Transverse colon (tissue), 4 donors: ENCODE results near the gene LDLRAD4. TPM values are rescaled to one million over a fixed set of nuclear protein-coding genes. Genes with fewer than 3 reads are reported as not detected.

Source experiments
- DNase-seq: peaks from one replicate; pipeline ENCODE4 v3.0.0-alpha.2; 2019
- H3K27ac ChIP-seq, 4 donors: fragments of 200-600 bp; sonication (generic); 2 replicates each; pipeline ENCODE4 v1.5.1; 2016 to 2018; ENCODE audit warnings: inconsistent platforms in 4 of 4
- H3K27me3 ChIP-seq: fragments of 200-600 bp; sonication (generic); 2 replicates; pipeline ENCODE4 v1.5.1; 2017; ENCODE audit warnings: inconsistent platforms
- H3K36me3 ChIP-seq, 4 donors: fragments of 200-600 bp; sonication (generic); 2 replicates each; pipeline ENCODE4 v1.5.1; 2017 to 2019; ENCODE audit warnings: inconsistent platforms in 4 of 4
- H3K4me1 ChIP-seq, 4 donors: fragments of 200-600 bp; sonication (generic); 2 replicates each; pipeline ENCODE4 v1.5.1; 2017 to 2020; ENCODE audit warnings: inconsistent platforms in 4 of 4
- H3K4me3 ChIP-seq, 4 donors: fragments of 200-600 bp; sonication (generic); 1 replicate in 1 of 4; 2 replicates in 3 of 4; pipeline versions ENCODE4 v1.5.1 to v1.6.1; 2017 to 2019; ENCODE audit warnings: inconsistent platforms in 4 of 4
- H3K9me3 ChIP-seq, 2 donors: fragments of 200-600 bp; sonication (generic); 2 replicates each; pipeline ENCODE4 v1.5.1; 2017 to 2019; ENCODE audit warnings: inconsistent platforms in 2 of 2
- CTCF ChIP-seq, 5 experiments: fragments of 200-600 bp in 3 of 5; fragments of 450-650 bp in 2 of 5; sonication (generic) in 3 of 5; IDR thresholded peaks; 1 replicate in 2 of 5; 2 replicates in 3 of 5; pipeline ENCODE4 v1.5.1; 2016 to 2017; ENCODE audit warnings: antibody characterized with exemption in 5 of 5, inconsistent platforms in 3 of 5, mild to moderate bottlenecking in 2 of 5, moderate library complexity in 1 of 5
- EP300 ChIP-seq: sonication (generic); formaldehyde crosslinking; IDR thresholded peaks from one replicate; pipeline ENCODE4 v1.6.1; 2017; ENCODE audit warnings: antibody characterized with exemption, low read depth
- POLR2A ChIP-seq: fragments of 450-650 bp; IDR thresholded peaks from one replicate; pipeline ENCODE4 v1.6.1; 2016; ENCODE audit warnings: antibody characterized with exemption, mild to moderate bottlenecking, moderate library complexity
- POLR2AphosphoS5 ChIP-seq, 3 donors: sonication (generic); formaldehyde crosslinking; IDR thresholded peaks; one replicate each; pipeline ENCODE4 v1.6.1; 2016; ENCODE audit warnings: antibody characterized with exemption in 3 of 3
- WGBS, 2 donors: methylation state at CpG; one replicate each; pipeline ENCODE4 v1.1.5; 2018; ENCODE audit warnings: low coverage in 1 of 2; 5-methylcytosine and 5-hydroxymethylcytosine counted together
- in situ Hi-C, 4 donors: fragments of 200-750 bp; cut with MboI; loops; one replicate each; pipeline versions ENCODE4 v1.15.0 to v1.15.1; 2017; ENCODE audit warnings: low sequenced_read_pairs in 3 of 4, low pct_ligation_motif_present in 1 of 4, low pct_unique_long_range_greater_than_20kb in 1 of 4
- intact Hi-C: fragments of 100-400 bp; cut with DNase I; formaldehyde crosslinking; loops from one replicate; pipeline ENCODE4 v1.15.1; 2023; ENCODE audit warnings: low total_unique reads
- total RNA-seq, 4 donors: library from RNA; depleted of rRNA; stranded (reverse); fragments of >200 nt; gene quantifications; one replicate each; pipeline ENCODE4 v1.1.0, GENCODE V29; 2016

Gene LDLRAD4
- total RNA-seq, 4 donors from 2014 or later = 34.8 to 277 (median 60.6) TPM

DNA sequence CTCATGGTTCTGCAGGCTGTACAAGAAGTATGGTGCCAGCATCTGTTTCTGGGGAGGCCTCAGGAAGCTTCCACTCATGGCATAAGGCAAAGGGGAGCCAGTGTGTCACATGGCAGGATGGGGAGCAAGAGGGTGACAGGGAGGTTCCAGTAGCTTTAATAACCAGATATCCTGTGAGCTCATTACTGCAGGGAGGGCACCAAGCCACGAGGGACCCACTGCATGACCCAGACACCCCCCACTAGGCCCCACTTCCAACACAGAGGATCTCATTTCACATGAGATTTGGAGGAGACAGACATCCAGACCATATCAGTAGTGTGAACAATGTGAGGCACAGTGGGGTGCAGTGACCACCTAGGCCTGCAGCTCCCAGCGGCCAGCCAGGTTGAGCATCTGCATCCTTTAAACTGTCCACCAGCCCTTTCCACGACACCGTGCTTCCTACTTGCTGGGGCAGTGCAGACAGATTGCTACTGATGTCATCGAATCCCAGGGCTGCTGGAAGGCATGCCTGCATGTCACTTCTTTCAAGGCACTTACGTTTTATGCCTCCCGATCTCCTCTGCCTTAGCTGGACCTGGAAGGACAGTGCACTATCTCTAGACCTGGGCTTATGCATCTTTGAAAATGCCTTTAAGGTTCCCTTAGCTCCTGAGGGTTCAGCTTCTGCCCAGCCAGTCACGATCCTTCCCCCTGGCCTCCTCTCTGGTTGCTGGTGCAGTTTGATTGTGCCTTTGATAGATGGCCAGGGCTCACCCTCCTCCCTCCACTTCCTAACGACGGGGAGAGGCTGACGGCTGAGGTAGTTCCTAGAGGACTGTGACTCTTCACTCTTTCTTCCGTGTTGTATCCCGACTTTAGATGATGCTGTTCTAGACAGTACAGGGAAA is 333.5 kb downstream of the LDLRAD4 start:
- intact Hi-C loops = no loop called here
- WGBS, 2 donors = 50% methylated on average over 13 of the region's 13 CpGs; no CpG with 5 or more reads in 1 of the 2 donors
- Histone ChIP-seq H3K4me1 (peaks cover 0 to 21% (median 18%) of the 10 kb centered on the region in 4 donors), H3K4me3 (no peak overlapping the region), H3K27me3 (no peaks in the 10 kb centered on the region), H3K36me3 (no peaks in the 10 kb centered on the region), H3K9me3 (no peaks in the 10 kb centered on the region), H3K27ac (peak overlapping the region in 1 of 4 donors; percentile 31)
- in situ Hi-C loops = no loop called here
- no peak for TF ChIP-seq POLR2A
- no peak for DNase-seq

- Histone ChIP-seq H3K27me3 (no peaks in the 10 kb centered on the region), H3K36me3 (no peaks in the 10 kb centered on the region), H3K4me1 (peaks cover 4 to 25% (median 19%) of the 10 kb centered on the region in 4 donors), H3K4me3 (no peak overlapping the region), H3K9me3 (no peaks in the 10 kb centered on the region), H3K27ac (no peak overlapping the region)
- 93 to 97% methylated on average over 9 of the region's 9 CpGs for WGBS, 2 donors
- in situ Hi-C loops (no loop called here), intact Hi-C loops (no loop called here)
- DNase-seq = no peak
- TF ChIP-seq POLR2AphosphoS5 (IDR thresholded peaks at IDR 0.05) = no peak
- no peak for TF ChIP-seq EP300
- TF ChIP-seq POLR2A = no peak
- no peak for TF ChIP-seq CTCF (IDR thresholded peaks at IDR 0.05)
Measured at GRCh38 chr18:13553449-13553848, 334.9 kb downstream of the LDLRAD4 start.

GRCh38 chr18:13555192-13555591 is 336.6 kb downstream of the LDLRAD4 start:
- H3K27me3 ChIP-seq = no peaks in the 10 kb centered on the region
- no peaks in the 10 kb centered on the region for H3K9me3 ChIP-seq
- DNase-seq = no peak
- H3K4me1 ChIP-seq = peaks cover 5 to 18% (median 9%) of the 10 kb centered on the region in 4 donors
- TF ChIP-seq POLR2A (no peak), POLR2AphosphoS5 (IDR thresholded peaks at IDR 0.05) (no peak)
- H3K27ac ChIP-seq = no peak overlapping the region
- no peak overlapping the region for H3K4me3 ChIP-seq
- in situ Hi-C loops = no loop called here
- WGBS, 2 donors = 90% methylated on average over 2 of the region's 2 CpGs
- intact Hi-C loops = no loop called here
- H3K36me3 ChIP-seq = no peaks in the 10 kb centered on the region

- Histone ChIP-seq H3K4me1 (peaks cover 0 to 18% (median 7%) of the 10 kb centered on the region in 4 donors), H3K4me3 (no peak overlapping the region), H3K9me3 (no peaks in the 10 kb centered on the region), H3K27ac (peak overlapping the region in 3 of 4 donors; percentile 34 to 56 (median 41)), H3K27me3 (no peaks in the 10 kb centered on the region), H3K36me3 (no peaks in the 10 kb centered on the region)
- WGBS, 2 donors = 39 to 49% methylated on average over 3 of the region's 3 CpGs
- no peak for DNase-seq
- intact Hi-C loops = no loop called here
- in situ Hi-C loops = no loop called here
- TF ChIP-seq CTCF (IDR thresholded peaks at IDR 0.05) (no peak), EP300 (no peak), POLR2AphosphoS5 (IDR thresholded peaks at IDR 0.05) (no peak), POLR2A (no peak)
Measured at GRCh38 chr18:13555865-13556264, 337.3 kb downstream of the LDLRAD4 start.

DNA sequence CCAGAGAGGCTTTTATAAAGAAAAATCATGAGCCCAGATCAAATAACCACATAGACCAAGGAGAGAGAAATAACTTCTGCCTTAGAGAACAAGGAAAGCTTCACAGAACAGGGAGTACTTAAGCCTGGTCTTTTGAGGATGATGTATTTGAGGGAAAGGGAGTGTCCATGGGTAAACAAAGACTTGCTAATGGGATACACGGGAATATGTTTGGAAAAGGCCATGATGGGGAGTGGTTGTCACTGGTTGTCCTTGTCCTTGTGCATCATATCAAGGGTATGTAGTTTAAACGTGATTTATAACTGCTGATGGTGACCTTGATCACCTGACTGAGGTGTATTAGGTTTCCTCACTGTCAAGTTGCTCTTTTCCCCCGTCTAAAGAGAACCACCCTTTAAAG is 337.9 kb downstream of the LDLRAD4 start:
- Histone ChIP-seq H3K4me1 (peaks cover 0 to 18% (median 7%) of the 10 kb centered on the region in 4 donors), H3K4me3 (no peak overlapping the region), H3K27ac (peak overlapping the region in 3 of 4 donors; percentile 34 to 56 (median 41)), H3K36me3 (no peaks in the 10 kb centered on the region), H3K27me3 (no peaks in the 10 kb centered on the region), H3K9me3 (no peaks in the 10 kb centered on the region)
- 42 to 64% methylated on average over 2 to 3 of the region's 3 CpGs for WGBS, 2 donors
- in situ Hi-C loops = no loop called here
- TF ChIP-seq EP300 (no peak), POLR2AphosphoS5 (IDR thresholded peaks at IDR 0.05) (no peak), CTCF (IDR thresholded peaks at IDR 0.05) (no peak), POLR2A (no peak)
- intact Hi-C loops = no loop called here
- no peak for DNase-seq
